ENCODE results near the gene NCOA1.

Gene NCOA1

DNA sequence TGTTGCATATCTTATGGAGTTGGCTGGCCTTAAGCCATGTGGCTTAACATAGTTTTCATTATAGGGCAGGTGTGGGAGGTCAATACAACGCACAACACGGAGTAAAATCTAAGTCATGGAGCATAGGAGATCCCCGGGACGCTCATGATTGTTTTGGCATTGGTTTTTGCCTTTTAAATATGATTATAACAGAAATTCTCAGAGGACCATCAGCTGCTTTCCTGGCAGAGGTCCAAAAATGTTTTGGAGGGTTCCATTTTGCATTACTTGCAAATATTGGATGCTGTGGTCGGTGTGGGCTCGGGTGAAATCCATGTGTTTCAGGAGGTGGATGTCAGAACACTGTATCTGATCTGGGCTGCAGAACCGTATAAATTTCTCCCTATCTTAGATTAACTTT is 3.4 kb downstream of the NCOA1 start:
- H3K4me3 ChIP-seq (ENCODE audit: low read length): no peak overlapping the region
- TF ChIP-seq, protein P1, sequence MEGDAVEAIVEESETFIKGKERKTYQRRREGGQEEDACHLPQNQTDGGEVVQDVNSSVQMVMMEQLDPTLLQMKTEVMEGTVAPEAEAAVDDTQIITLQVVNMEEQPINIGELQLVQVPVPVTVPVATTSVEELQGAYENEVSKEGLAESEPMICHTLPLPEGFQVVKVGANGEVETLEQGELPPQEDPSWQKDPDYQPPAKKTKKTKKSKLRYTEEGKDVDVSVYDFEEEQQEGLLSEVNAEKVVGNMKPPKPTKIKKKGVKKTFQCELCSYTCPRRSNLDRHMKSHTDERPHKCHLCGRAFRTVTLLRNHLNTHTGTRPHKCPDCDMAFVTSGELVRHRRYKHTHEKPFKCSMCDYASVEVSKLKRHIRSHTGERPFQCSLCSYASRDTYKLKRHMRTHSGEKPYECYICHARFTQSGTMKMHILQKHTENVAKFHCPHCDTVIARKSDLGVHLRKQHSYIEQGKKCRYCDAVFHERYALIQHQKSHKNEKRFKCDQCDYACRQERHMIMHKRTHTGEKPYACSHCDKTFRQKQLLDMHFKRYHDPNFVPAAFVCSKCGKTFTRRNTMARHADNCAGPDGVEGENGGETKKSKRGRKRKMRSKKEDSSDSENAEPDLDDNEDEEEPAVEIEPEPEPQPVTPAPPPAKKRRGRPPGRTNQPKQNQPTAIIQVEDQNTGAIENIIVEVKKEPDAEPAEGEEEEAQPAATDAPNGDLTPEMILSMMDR (conservative IDR thresholded peaks at IDR 0.05; ENCODE audit: low read length): no peak
- DNase-seq (ENCODE audit: low read depth): no peak

GRCh38 chr2:24495451-24495850 is 4.4 kb downstream of the NCOA1 start:
- TF ChIP-seq, protein P1 (conservative IDR thresholded peaks at IDR 0.05; ENCODE audit: low read length): no peak
- no peak overlapping the region for H3K4me3 ChIP-seq (ENCODE audit: low read length)
- no peak for DNase-seq (ENCODE audit: low read depth)

DNA sequence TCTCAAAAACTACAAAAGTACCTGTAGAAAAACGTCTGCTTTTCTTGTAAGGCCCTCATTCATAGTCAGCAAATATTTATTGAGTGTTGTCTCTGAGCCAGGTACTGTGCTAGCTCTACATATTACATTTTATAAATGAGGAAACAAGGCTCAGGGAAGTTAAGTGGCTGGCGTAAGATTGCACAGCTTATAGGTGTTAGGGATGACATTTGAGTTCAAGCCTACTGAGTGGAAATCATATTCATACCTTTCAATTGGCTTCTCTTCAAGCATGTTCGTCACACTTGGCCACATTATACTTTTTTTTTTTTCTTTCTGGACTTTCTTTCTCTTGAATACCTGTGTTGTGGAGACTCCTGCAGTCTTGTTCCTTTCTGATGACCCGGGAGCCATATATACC is 5.9 kb downstream of the NCOA1 start:
- no peak overlapping the region for H3K4me3 ChIP-seq (ENCODE audit: low read length)
- DNase-seq (ENCODE audit: low read depth): no peak
- TF ChIP-seq, protein P1 (conservative IDR thresholded peaks at IDR 0.05; ENCODE audit: low read length): no peak

DNA sequence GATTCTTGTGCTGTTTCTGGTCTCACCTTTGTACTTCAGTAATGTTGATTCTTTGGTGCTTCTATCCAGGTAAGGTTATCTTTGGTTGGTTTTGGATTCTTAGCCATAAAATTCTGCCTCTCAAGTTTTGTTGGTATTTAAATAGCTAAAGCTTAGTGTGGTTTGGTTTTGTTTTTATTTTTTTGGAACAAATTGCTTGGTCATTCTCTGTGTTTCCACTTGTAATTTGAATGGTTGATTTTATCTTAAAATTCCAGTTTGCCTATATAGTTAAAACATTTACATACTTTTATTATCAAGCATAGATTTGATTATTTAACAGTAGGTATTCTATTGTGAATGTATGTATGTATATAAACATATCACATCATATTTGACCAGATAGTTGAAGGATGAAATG is 6.6 kb downstream of the NCOA1 start:
- no peak overlapping the region for H3K4me3 ChIP-seq (ENCODE audit: low read length)
- DNase-seq (ENCODE audit: low read depth): no peak
- TF ChIP-seq, protein P1 (conservative IDR thresholded peaks at IDR 0.05; ENCODE audit: low read length): no peak

GRCh38 chr2:24498121-24498520 is 7.1 kb downstream of the NCOA1 start:
- DNase-seq (ENCODE audit: low read depth): no peak
- no peak overlapping the region for H3K4me3 ChIP-seq (ENCODE audit: low read length)
- TF ChIP-seq, protein P1 (conservative IDR thresholded peaks at IDR 0.05; ENCODE audit: low read length): no peak

- TF ChIP-seq, protein P1 (conservative IDR thresholded peaks at IDR 0.05; ENCODE audit: low read length): no peak
- no peak for DNase-seq (ENCODE audit: low read depth)
- H3K4me3 ChIP-seq (ENCODE audit: low read length): no peak overlapping the region
Observed at GRCh38 chr2:24501813-24502212, 10.8 kb downstream of the NCOA1 start.

DNA sequence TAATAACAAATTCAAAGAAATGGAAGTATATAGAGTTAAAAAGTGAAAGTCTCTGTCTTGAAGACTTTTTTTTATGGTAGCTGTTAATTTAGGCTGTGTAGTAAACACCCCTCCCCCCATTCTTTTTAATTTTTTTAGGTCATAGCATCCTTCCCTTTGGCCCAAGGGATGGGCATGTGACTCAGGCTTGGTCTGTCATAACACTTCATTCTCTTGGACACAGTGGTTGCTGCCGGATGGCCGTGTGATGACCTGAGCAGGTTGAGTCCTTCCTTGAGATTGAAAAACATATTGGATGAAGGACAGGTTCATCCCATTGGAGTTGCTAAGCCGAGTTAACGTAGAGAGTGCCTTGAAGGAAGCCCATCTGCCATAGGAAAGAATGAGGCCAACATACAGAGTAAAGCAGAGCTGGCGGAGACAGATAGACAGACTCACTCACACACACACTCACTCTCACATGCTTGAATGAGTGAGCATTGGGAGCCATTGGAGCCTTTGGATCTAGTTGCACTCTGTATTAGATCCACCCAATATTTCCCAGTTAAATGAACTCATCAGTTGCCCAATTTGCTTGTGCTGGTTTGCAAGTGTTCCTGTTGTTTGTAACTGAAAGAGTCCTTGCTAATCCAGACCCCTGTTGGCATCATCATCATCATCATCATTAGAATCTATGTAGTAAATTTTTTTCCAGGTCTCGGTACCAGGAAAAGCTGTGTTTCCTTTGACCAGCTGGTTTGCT is 14.7 kb downstream of the NCOA1 start:
- H3K4me3 ChIP-seq (ENCODE audit: low read length): no peak overlapping the region
- TF ChIP-seq, protein P1 (conservative IDR thresholded peaks at IDR 0.05; ENCODE audit: low read length): no peak
- DNase-seq (ENCODE audit: low read depth): no peak
